Small intestine (tissue), 7 donors: ENCODE measurements around the gene AKIRIN2. TPM values are rescaled to one million over a fixed set of nuclear protein-coding genes. Genes with fewer than 3 reads are reported as not detected.
A peak's percentile ranks its signal among the peaks of the same experiment; 100 is the strongest.
"Not testable (repeated sequence)": the region's sequence is repeated elsewhere in the genome, so short reads cannot be mapped to it uniquely, and the experiment has no call there.

Experiments
- DNase-seq, 2 donors: peaks; one replicate each; pipeline versions ENCODE4 v3.0.0 to v3.0.0-alpha.2; 2013
- FAIRE-seq: peaks from 2 replicates; lab custom pipeline; 2012; peaks lifted over from hg19 to GRCh38; lab: Jason Lieb, UNC
- H3K27ac ChIP-seq, 3 donors: one replicate each; pipeline ENCODE4 v1.5.1; 2013; ENCODE audit warnings: low read length in 2 of 3, mild to moderate bottlenecking in 2 of 3, control low read depth in 1 of 3, inconsistent platforms in 1 of 3, low read depth in 1 of 3, moderate library complexity in 1 of 3
- H3K27me3 ChIP-seq, 3 donors: one replicate each; pipeline ENCODE4 v1.6.1; 2013; ENCODE audit warnings: low read length in 3 of 3, inconsistent platforms in 1 of 3; ENCODE audit not compliant: control insufficient read depth in 3 of 3, insufficient read depth in 3 of 3
- H3K36me3 ChIP-seq, 3 donors: one replicate each; pipeline ENCODE4 v1.6.1; 2013; ENCODE audit warnings: low read length in 3 of 3, inconsistent platforms in 1 of 3, low read depth in 1 of 3, mild to moderate bottlenecking in 1 of 3, moderate library complexity in 1 of 3; ENCODE audit not compliant: control insufficient read depth in 3 of 3, insufficient read depth in 2 of 3
- H3K4me1 ChIP-seq, 3 donors: one replicate each; pipeline ENCODE4 v1.6.1; 2013; ENCODE audit warnings: low read length in 2 of 3, inconsistent platforms in 1 of 3, low read depth in 1 of 3, mild to moderate bottlenecking in 1 of 3, moderate library complexity in 1 of 3; ENCODE audit not compliant: control insufficient read depth in 3 of 3, insufficient read depth in 2 of 3
- H3K4me3 ChIP-seq, 3 donors: one replicate each; pipeline ENCODE4 v1.5.1; 2013; ENCODE audit warnings: low read length in 3 of 3, control low read depth in 1 of 3, inconsistent platforms in 1 of 3, low read depth in 1 of 3, mild to moderate bottlenecking in 1 of 3, moderate library complexity in 1 of 3
- H3K9me3 ChIP-seq, 2 donors: one replicate each; pipeline ENCODE4 v1.6.1; 2013; ENCODE audit warnings: low read depth in 1 of 2, low read length in 1 of 2; ENCODE audit not compliant: control insufficient read depth in 2 of 2, insufficient read depth in 1 of 2
- WGBS, 3 donors: extraction: QIAGEN DNeasy Blood & Tissue Kit; methylation state at CpG; one replicate each; pipeline ENCODE4 v1.1.7; 2013; 5-methylcytosine and 5-hydroxymethylcytosine counted together
- polyA plus RNA-seq, 4 donors: library from polyadenylated mRNA; stranded (reverse) in 3 of 4; unstranded in 1 of 4; fragments of 200-250 nt in 3 of 4; fragments of 120-200 nt in 1 of 4; gene quantifications; one replicate each; pipeline versions ENCODE4 v1.2.1 to v1.2.3, GENCODE V29; 2013
- donor health status: healthy with polysubstance abuse.
- donor health status: control.
- donor health status: control.
- donor health status: Bipolar disorder and iron deficiency.
- donor health status: healthy.

Gene AKIRIN2
- polyA plus RNA-seq, 4 donors, result 19.9 to 63.8 (median 24.2) TPM

DNA sequence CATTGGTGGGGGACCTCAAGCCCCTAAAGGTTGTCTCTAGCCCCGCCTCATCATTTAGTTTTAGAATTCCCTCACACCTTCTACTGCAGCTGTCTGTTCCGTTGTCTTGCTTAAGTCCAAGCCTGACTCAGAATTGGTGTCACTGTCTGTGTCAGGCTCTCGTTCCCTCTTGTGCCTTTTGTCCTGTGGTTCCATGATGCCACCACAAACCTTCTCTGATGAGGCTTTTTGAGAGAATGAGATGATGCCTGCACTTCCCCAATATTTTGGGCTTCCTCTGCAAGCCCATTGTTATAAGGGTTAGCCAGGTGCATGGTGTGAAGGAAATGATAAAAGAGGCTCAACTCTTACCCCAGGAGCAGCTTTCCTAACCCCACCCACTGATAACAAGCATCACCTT, 8.1 kb upstream of the AKIRIN2 start:
- 71 to 84% (median 73%) methylated on average over 3 of the region's 3 CpGs for WGBS, 3 donors
- H3K4me1 ChIP-seq, result peaks cover 0 to 2% (median 0%) of the 10 kb centered on the region in 3 donors
- no peaks in the 10 kb centered on the region for H3K36me3 ChIP-seq
- H3K4me3 ChIP-seq, result no peak overlapping the region
- H3K27me3 ChIP-seq, result no peaks in the 10 kb centered on the region
- H3K9me3 ChIP-seq, result no peaks in the 10 kb centered on the region
- FAIRE-seq (no peak), DNase-seq (no peak)
- H3K27ac ChIP-seq, result no peak overlapping the region

DNA sequence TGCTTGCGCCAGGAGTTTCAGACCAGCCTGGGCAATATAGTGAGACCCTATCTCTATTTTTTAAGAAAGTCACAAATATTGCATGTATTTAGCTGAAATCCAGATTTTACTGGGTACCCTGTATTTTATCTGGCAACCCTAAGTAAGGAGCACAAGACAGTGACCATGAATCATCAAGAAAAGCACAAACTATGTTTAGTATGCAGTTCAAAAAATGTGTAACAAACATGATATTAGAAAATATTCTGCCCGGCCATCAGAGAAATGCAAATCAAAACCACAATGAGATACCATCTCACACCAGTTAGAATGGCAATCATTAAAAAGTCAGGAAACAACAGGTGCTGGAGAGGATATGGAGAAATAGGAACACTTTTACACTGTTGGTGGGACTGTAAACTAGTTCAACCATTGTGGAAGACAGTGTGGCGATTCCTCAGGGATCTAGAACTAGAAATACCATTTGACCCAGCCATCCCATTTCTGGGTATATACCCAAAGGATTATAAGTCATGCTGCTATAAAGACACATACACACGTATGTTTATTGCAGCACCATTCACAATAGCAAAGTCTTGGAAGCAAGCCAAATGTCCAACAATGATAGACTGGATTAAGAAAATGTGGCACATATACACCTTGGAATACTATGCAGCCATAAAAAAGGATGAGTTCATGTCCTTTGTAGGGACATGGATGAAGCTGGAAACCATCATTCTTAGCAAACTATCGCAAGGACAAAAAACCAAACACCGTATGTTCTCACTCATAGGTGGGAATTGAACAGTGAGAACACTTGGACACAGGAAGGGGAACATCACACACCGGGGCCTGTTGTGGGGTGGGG, 6.8 kb upstream of the AKIRIN2 start:
- not testable (repeated sequence) for DNase-seq, FAIRE-seq

DNA sequence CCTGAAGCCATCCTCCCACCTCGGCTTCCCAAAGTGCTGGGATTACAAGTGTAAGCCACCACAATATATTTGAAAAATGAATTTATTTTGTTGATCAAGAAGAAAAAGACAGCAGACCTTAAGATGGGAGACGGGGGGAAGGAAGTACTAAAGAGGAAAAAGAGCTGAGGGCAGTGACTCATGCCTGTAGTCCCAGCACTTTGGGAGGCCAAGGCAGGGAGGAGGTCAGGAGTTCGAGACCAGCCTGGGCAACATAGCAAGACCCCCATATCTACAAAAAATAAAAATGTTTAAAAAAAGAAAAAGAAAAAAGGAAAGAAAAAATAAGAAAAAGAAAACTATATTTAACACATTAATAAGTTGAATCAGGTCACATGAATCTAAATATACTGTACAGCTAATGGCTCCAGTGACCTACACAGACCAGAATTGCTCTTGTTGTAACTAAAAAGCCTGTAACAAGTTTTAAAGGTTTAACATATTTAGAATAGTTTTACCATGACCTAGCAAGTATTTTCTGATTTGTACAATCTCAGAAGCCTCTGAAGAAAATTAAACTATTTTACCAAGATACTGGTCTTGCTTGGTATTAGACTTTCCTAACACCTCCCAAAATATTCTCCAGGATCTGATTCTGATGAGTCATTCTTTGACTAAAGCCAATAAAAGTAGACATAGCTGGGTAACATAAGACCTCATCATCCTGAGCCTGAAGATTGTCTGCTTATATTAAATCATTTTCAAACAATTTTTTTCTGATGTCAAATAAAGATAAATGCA, 4.3 kb upstream of the AKIRIN2 start:
- WGBS, 3 donors, result 81 to 96% (median 90%) methylated on average over 3 of the region's 3 CpGs
- peaks cover 0 to 2% (median 0%) of the 10 kb centered on the region in 3 donors for H3K4me1 ChIP-seq

More for the DNA sequence above, 6.8 kb upstream of the AKIRIN2 start:
- not testable (repeated sequence) for H3K27me3 ChIP-seq, H3K27ac ChIP-seq, H3K9me3 ChIP-seq, H3K4me3 ChIP-seq, H3K36me3 ChIP-seq, H3K4me1 ChIP-seq
- 75 to 88% (median 85%) methylated on average over 5 to 6 of the region's 7 CpGs for WGBS, 3 donors

DNA sequence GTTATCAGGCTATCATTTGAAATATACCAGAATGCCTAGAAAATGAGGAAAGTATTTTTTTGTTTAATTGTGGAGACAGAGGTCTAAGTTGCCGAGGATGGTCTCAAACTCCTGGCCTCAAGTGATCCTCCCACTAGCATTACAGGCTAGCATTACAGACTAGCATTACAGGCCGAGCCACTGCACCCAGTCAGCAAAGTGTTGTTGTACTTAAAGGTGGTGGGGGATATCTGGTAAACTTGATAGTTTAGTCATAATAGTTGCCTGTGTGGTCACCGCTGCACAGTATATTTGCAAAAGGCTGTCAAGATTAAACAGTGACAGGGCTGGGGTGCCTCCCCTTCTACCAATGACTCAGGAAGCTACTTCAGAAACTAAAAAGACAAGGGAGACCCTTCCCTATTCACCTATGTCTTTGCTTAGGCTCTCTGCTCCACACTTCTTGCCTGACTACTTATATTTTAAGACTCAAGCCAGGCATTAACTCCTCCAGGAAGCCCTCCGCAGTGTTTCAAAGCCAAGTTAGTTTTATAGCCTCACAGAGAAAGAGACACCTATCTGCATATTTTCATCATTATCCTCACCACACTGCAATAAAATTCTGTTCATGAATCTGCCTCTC, 3.1 kb upstream of the AKIRIN2 start:
- no peak overlapping the region for H3K27ac ChIP-seq
- H3K4me3 ChIP-seq, result no peak overlapping the region
- peaks cover 0 to 2% (median 0%) of the 10 kb centered on the region in 3 donors for H3K4me1 ChIP-seq
- H3K9me3 ChIP-seq, result no peaks in the 10 kb centered on the region
- no peak for DNase-seq
- no peaks in the 10 kb centered on the region for H3K36me3 ChIP-seq
- 67 to 81% (median 71%) methylated on average over 4 of the region's 4 CpGs for WGBS, 3 donors
- H3K27me3 ChIP-seq, result no peaks in the 10 kb centered on the region
- FAIRE-seq, result no peak

More for the DNA sequence above, 4.3 kb upstream of the AKIRIN2 start:
- Histone ChIP-seq H3K27ac (no peak overlapping the region), H3K4me3 (no peak overlapping the region), H3K27me3 (no peaks in the 10 kb centered on the region), H3K9me3 (no peaks in the 10 kb centered on the region), H3K36me3 (no peaks in the 10 kb centered on the region)
- FAIRE-seq, result no peak
- no peak for DNase-seq

DNA sequence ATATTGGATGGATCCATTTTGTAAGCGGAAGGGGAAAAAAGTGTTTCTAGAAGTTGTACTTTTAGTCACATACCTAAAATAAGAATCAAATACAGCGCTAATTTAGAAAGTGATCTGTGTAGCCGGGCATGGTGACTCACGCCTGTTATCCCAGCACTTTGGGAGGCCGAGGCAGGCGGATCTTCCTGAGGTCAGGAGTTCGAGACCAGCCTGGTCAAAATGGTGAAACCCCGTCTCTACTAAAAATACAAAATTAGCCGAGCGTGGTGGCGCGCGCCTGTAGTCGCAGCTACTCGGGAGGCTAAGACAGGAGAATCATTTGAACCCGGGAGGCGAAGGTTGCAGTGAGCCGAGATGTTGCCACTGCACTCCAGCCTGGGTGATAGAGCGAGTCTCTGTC, 1.0 kb upstream of the AKIRIN2 start:
- not testable (repeated sequence) for H3K4me1 ChIP-seq, DNase-seq, H3K27me3 ChIP-seq, H3K36me3 ChIP-seq, FAIRE-seq, H3K9me3 ChIP-seq
- 80 to 87% (median 83%) methylated on average over 19 of the region's 19 CpGs for WGBS, 3 donors
- Histone ChIP-seq H3K4me3 (peak overlapping the region in 1 of 3 donors; percentile 98), H3K27ac (peak overlapping the region in 2 of 3 donors; percentile 54 to 99)

DNA sequence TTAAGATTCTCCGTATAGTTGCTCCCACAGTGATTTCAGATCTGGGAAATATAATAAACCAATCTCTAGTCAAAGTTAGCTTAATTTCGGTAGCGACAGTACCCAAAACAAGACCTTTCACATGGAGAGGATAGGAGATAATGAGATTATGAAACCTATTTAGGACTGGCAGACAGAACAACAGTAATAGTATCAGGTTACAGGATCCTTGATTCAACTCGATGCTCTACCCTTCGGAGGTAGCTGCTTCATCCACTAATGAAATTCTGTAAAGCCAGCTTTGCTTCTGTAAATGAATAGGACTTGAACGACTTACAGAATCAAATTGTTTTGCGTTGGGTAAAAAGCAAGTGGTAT, 534 bp upstream of the AKIRIN2 start:
- Histone ChIP-seq H3K4me1 (peaks cover 2 to 8% (median 4%) of the 10 kb centered on the region in 3 donors), H3K27ac (peak overlapping the region; percentile 57 to 99 (median 84)), H3K36me3 (no peaks in the 10 kb centered on the region), H3K9me3 (no peaks in the 10 kb centered on the region), H3K4me3 (peak overlapping the region; percentile 45 to 98 (median 48)), H3K27me3 (no peaks in the 10 kb centered on the region)
- no peak for FAIRE-seq
- no peak for DNase-seq
- WGBS, 3 donors, result 1 to 2% (median 1%) methylated on average over 7 of the region's 7 CpGs

DNA sequence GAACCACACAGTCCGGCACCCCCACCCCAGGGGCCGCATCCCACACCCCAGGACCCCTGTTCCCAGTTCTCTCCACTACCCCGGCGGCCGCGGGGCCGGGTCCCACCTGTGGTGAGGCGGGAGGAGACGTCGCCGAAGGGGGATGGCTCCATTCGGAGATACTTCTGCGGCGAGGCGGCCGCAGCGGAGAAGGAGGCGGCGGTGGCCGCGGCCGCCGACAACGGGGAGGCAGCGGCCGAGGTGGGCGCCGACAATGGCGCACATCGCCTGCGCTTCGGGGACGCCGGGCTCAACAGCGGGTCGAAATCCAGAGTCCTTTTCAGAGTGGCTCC, 723 bp downstream of the AKIRIN2 start:
- H3K27ac ChIP-seq, result peak overlapping the region; percentile 78 to 99 (median 96)
- WGBS, 3 donors, result 0% methylated on average over 17 to 36 of the region's 36 CpGs
- DNase-seq, result no peak
- no peak for FAIRE-seq
- no peaks in the 10 kb centered on the region for H3K27me3 ChIP-seq
- H3K36me3 ChIP-seq, result peaks cover 0 to 4% (median 0%) of the 10 kb centered on the region in 3 donors
- no peaks in the 10 kb centered on the region for H3K9me3 ChIP-seq
- peaks cover 2 to 16% (median 5%) of the 10 kb centered on the region in 3 donors for H3K4me1 ChIP-seq
- peak overlapping the region; percentile 98 to 100 (median 99) for H3K4me3 ChIP-seq
